ENCODE results near the gene SLIT2.

SLIT2 gene

GRCh38 chr4:20265726-20266125 lies 14.0 kb downstream of the SLIT2 start:
- ATAC-seq: no peak

GRCh38 chr4:20266215-20267082 lies 14.7 kb downstream of the SLIT2 start:
- ATAC-seq: no peak

DNA sequence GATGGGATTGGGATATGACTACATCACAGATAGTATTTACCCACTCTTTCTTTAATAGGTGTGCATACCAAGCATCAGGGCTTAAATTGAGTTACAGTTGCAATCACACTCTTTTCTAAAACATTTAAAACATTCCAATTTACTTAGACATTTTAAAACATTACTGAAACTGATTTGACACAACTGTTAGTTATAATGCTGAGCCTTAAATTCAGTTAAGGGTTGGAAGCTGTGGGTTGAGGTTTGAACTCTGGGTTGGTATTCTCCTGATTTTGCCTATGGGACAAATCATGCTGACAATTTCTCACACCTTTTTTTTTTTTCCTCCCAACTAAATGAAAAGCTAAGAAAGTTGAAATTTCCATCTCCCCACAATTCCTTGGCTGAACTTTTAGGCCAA lies 16.3 kb downstream of the SLIT2 start:
- ATAC-seq: no peak

GRCh38 chr4:20269320-20269719 lies 17.6 kb downstream of the SLIT2 start:
- no peak for ATAC-seq

DNA sequence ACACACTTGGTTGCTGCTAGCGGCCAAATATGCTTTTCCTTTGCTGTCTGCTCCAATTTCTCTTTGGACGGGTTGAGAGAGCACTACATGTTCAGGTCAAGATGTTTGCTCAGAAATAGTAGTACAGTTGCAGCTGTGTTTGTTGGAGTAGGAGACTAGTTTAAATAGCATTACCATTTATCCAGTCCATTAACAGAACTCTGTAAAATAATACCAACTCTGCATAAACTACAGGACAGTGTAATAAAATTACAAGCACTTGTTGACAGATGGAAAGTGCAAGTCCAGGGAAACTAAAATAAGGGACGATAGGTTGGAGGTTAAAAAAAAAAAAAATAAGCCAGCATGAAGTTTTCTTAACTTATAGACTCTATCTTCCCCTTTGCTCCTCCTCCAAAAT lies 20.2 kb downstream of the SLIT2 start:
- no peak for ATAC-seq

- ATAC-seq: no peak
These were observed 20.7 kb downstream of the SLIT2 start for GRCh38 chr4:20272411-20272872.

- no peak for ATAC-seq
These were observed 22.1 kb downstream of the SLIT2 start for GRCh38 chr4:20273793-20274192.

DNA sequence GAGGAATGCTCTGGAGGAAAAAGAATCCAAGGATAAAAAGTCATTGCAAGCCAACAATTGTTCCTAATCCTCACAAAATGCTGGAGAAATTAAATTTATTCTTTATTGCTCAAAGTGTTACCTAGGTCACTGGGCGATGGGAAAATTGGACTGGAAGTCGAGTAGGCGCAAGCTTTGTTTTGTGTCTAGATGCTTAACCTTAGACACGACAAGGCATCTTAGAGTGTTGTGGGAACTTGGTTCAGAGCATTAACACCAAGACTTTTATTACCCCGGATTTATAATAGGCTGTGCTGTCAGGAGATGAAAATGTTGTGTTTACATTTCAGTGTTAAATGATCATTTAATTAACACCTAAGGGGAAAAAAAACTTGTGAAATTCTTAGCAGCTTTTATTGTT lies 25.1 kb downstream of the SLIT2 start:
- no peak for ATAC-seq

DNA sequence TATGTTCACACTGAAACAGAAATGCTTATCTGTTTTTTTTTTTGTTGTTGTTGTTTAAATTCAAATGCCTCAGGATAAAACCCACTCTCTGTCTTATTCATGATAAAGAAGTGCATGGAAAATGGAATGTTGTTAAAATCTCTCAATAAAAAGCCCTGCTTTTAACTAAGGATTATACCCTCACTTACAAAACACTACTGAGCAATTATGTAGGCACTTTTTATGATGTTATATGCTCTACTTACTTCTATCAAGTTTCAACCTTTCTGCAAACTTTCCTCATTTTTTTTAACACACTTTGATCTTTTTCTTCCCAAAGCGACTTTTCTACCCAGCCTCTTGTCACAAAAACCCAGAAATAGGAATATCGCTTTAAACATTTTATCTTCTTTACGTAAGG lies 26.5 kb downstream of the SLIT2 start:
- no peak for ATAC-seq

GRCh38 chr4:20279381-20279780 lies 27.7 kb downstream of the SLIT2 start:
- no peak for ATAC-seq

GRCh38 chr4:20281453-20281852 lies 29.7 kb downstream of the SLIT2 start:
- ATAC-seq: no peak

DNA sequence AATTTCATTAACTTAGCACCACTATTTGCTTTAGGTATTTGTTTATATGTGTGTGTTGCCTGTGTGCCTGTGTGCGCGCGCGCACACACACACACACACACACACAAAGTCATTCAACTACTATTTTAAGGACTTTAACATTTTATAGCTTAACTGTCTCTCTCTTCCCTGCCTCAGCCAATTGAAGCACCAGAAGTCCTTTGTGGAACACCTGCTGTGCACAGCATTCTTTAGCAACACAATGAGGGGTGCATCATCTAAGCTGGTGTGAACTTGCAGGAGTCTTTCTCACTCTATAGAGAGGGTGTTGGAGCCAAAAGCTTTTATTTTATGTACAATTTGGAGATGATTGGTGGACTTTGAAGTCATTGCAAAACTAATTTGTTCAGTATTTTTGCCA lies 31.3 kb downstream of the SLIT2 start:
- no peak for ATAC-seq

DNA sequence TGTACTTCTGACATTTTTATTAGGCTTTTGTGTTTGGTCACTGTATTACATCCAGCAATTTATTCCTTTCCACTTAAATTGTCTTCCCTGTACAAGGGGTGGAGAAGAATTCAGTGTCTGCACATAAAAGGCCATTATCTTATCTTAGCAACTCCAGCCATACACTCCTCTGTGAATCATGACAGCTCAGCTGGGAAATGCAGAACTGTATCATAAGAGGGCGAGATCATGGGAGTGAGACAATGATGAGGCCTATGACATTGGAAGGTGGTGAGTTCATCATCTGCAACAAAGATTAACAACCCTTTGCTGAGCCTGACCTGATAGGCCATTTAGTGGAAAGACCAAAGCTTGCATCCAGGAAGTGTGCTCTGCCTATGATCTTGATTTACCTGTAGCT lies 33.3 kb downstream of the SLIT2 start:
- ATAC-seq: no peak

DNA sequence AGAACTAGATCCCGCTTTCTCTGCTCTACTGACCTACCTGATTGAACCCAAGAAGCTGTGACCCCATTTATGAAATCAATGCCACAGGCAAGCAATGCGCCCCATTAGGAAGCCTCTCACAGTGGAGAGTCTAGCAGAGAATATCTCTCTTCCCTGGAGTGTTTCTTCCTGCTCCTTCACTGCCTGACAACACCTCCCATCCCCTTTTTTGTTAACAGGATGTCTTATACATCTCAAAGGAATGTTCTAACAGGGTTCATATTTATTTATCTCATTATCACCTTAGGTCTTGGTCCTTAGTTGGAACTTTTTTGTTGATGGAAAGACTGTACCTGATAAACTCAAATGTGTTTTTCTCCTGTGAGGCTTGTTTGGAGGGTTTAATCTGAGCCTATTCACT lies 35.5 kb downstream of the SLIT2 start:
- ATAC-seq: no peak

- no peak for ATAC-seq
These were observed 36.4 kb downstream of the SLIT2 start for GRCh38 chr4:20288047-20288650.

- no peak for ATAC-seq
These were observed 37.3 kb downstream of the SLIT2 start for GRCh38 chr4:20288846-20289512.

- no peak for ATAC-seq
These were observed 38.1 kb downstream of the SLIT2 start for GRCh38 chr4:20289782-20290181.

DNA sequence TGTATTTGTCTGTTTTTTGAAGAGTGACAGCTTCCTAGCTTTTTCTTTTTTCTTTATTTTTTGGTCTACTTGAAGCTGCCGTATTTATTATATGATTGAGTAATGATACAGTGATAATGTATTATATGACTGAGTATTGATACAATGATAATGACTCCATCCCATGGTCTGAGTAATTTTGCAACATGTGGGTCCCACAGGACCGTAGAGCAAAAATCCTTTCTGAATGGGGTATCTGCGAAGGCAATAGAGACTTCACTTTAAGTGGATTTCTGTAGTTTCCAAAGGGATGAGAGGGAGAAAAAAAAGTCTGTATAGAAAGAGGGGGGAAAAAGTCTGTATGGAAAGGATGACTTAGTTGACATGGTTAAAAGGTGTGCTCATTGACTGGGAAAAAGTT lies 41.0 kb downstream of the SLIT2 start:
- no peak for ATAC-seq

- ATAC-seq: no peak
These were observed 45.6 kb downstream of the SLIT2 start for GRCh38 chr4:20297261-20297660.

DNA sequence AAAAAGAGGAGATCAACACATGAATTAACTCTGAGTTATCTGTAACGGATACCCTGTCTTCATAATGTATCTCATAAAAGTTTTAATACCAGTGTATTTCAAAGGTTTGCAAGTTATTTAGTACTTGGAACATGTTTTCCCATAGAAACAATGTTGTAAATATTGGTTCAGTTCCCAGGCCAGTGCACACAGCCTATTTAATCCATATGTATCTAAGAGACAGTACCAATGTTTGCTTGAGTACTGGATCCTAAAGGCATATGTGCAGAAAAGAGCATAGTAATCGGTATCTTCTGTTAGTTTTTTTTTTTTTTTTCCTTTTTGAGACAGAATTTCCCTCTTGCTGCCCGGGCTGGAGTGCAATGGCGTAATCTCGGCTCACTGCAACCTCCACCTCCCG lies 46.1 kb downstream of the SLIT2 start:
- ATAC-seq: no peak

GRCh38 chr4:20298455-20298854 lies 46.8 kb downstream of the SLIT2 start:
- ATAC-seq: no peak

DNA sequence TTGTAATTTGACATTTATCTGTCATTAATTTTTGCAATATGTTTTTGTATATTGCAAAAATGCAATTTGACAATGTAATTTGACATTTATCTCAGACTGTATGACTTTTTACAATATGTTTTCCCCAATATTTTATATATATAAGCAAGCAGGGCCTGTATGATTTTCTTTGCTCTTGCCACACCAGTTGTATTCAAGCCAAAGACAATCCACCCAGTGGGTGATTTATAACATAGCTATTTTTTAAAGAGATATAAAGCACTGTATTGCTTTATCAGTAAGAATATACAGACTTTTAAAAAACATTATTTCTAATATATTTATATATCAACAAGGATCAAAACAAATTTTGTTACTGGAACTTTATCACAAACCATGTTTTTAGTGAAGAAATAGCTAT lies 47.3 kb downstream of the SLIT2 start:
- ATAC-seq: no peak

DNA sequence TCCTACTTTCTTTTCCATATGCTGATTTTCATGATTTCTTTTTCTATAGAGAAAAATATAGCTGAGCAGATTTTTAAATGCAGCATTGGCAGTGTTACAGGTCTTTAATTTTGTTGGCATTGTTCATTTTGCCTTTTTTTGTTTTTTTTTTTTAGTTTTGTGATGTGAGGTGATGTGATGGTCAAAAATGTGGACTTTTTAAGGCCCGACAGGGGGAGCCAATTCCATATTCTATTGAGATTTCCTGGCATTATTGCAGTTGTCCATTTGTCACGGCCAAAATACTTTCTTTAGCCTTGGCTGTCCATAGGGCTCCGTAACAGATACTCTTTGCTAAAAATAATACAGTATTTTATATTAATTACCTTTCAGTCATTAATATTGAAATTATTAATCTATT lies 47.8 kb downstream of the SLIT2 start:
- ATAC-seq: no peak

DNA sequence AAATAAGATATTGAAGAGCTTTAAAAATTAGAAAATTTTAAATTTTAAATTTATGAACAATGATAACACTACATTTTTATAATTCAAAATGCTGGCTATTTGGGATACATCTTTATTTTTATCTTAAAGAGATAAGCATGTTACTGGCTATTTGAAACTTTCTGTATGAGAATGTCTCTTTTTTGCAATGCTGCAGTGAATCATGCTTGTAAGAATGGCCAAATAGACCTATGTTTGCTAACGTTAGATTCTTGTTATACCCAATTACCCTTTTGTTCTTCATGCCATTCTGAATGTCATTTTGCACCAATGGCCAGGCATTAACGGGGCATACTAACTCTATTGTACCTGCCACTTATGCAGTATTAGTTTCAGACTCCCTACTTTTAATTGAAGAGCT lies 49.5 kb downstream of the SLIT2 start:
- no peak for ATAC-seq

All from activated CD4-positive, CD25-positive, alpha-beta regulatory T cell treated with anti-CD3 and anti-CD28 coated beads, Interleukin-2, amount 50 U/mL, for 24 hours (primary cell).